ENCODE measurements around the gene TPH1.

The TPH1 gene

DNA sequence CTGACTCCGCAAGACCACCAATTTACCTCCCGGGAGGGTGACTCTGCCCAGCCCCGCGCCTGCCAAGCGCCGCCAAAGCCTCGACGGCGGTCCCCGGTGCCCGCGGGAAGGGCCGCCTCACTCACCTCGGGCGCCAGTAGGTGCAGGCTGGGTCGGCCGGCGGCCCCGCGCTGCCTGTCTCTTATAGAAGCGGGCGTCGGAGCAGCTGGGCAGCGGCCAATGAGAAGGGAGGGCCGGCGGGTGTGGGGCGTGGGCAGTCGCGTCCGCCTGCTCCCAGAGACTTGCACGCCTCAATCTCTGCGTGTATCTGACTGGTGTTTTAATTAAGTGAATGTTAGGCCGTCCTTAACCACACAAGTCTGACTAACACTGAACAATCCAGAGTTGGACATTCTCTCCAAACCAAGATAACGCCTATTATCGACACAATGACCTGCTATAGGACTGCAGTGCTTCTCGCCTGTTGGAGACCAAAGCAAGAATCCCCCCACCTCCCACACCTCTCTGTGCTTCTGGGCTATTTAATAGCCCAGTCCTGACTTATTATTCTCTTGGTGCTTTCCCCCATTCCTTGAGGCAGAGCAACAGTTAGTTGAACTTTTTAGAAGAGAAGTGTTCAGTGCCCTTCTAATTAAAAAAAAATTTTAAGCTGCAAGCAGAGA is at the start of gene TPH1:
TPH1 (minus strand) TSS at position 154 of the 662 bp plus-strand sequence. CDS start 5,507 bp downstream, outside the sequence.
- DNase-seq, result no peak

DNA sequence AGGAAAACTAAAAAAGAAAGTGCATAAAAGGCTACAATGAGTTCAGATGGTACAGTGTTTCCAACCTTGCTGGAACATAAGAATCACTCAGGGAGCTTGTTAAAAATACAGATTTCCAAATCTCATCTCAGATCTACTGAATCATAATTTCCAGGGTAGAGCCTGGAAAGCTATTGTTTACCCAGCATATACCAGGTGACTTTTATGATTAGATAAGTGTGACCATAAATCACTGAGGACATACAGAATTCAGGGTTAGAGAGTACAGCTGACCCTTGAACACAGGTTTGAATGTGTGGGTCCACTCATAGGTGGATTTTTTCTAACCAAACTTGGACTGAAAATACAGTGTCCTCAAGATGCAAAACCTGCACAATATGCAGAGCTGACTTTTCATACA is 47.9 kb upstream of the TPH1 start:
- DNase-seq, result no peak

DNA sequence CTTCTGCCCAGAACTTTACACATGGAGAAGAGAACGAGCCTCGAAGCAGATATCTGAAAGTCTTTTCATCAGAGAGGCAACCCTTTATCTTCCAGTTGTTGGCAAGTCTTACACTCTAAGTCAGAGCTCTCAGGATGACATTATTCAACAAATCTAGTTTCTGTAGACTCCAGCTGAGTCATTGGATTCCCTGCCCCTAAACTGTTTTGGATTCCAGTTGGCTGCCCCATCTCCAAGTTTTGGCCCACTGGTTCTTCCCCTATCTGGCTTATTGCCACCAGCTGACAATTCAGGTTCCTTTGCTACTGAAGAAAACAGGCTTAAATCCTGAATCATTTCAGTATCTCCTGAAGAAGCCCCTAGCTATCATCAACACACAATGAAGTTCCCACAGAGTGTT is 45.7 kb upstream of the TPH1 start:
- DNase-seq, result no peak

DNA sequence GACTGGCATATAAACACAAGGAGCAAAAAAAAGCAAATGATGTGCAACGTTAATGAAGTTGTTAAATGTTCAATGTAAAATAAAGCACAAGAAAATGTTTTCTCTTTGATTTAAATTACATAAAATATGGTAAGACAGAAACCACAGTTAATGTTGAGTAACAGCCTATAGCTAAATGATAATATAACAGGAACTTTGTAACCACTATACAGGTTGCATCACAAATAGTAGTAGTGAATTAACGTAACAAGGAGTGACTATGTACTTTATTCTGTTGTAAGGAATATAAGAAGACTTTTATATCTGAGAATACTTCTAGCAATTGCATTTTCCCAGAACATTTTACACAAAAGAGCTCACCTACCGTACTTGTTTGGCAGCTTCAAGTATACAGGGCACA is 42.9 kb upstream of the TPH1 start:
- DNase-seq, result no peak

DNA sequence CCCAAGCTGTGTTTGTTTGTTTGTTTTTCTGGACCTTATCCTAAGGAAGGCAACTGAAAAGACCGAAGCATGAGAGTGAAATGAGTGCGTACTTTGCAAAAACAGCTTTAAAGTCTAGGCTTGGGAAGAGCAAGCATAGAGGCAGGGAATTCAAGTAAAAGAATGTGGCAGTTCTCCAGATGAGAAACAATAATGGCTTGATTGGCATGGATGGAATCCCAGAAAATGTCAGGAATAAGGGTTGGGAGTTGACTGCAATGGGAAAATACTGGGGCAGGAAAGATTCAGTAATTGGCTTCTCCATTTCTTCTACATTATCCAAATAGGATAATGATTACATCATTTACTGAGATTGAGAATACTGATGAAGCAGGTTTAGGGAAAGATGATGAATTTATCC is 42.3 kb upstream of the TPH1 start:
- DNase-seq, result no peak

DNA sequence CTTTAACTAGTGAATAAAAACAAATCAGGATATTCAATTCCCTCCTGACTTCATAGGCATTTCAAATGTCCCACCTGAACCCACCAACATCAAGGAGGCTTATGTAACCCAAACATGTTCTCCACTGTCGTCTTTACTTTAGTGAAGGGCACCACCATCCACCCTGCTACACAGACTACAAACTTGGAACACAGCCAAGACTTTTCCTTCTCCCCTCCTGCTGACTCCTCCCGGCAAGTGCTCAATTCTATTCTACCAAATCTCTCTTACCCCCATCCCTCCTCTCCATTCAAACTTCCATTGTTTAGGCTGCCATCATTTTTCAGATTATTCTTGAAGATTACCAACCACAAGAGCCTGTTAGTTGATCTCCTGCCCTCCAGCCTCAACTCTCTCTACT is 35.5 kb upstream of the TPH1 start:
- no peak for DNase-seq

DNA sequence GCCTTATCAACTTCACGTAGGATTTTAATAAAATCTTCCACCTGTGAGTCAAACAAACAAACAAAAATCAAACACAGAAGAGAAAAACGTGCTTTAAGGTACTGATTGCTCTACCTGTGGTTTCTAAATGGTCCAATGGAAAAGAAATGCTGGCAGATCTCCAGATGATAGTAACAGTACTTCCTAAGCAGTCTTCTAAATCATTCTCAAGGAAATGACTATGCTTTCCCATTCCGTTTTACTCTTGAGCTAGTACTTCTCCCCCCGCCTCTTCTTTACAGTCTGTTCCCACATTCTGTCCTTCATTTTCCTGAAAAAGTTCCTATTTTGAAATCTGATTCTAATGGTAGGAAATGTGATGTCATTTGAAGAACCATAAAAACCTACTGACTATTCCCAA is 34.4 kb upstream of the TPH1 start:
- DNase-seq, result no peak

DNA sequence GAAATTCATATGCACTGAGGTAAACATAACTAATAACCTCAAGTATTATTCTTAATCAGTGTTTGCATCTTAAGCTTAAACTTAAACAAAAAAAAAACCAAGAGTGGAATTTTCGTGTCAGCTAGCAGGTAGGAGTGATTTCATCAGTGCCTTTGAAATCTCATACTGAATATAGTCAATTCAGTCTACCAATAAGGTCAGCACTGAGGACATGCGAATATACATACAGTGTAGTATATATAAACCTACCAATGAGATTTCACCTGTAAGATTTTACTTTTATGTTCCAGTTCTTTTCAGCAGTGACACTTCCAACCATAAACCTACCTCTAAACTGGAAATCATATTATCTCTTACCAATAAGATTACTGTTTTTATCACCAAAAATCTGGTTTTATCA is 32.8 kb upstream of the TPH1 start:
- DNase-seq, result no peak

DNA sequence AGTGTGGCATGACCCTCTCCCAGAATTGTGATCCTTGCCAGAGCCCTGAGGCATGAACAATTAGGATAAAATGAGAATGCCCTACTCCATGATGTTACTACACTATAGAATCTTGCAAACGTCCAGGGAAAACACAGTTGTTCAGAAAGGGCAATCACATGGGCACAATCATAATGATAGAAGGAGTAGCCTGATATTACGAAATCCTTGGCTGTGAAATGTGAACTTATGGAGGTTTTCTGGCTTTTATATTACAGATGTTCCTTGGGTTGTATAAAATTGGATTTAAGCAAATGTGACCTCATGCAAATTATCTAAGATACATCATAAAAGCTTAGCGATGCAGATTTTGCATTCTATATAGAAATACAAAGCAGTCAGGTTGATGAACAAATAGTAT is 29.4 kb upstream of the TPH1 start:
- DNase-seq, result no peak

DNA sequence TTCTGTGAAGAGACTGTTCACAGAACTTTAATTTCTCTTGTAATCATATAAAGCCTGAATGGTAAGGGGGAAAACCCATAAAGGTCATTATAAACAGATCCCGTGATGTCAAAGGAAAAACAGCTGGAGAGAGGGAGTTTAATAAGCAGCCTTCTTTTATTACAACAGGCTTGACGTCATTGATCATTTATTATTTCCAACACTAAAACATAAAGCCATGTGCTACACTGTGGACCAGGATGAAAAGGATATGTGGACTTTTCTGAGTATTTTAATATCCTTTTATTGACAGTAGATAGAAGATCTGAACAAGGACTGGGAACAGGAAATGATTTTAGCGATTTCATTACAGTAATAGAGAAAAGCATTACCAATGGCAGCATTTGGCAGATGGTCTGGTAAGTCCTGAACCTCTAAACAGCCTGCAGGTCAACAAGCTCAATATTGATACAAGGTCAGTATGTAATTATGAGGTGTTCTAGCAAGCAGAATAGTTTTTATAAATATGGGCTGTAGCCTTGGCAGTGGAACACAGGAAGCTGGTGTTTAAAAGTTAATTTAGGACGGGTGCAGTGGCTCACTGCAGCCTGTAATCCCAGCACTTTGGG is 25.1 kb upstream of the TPH1 start:
- no peak for DNase-seq

DNA sequence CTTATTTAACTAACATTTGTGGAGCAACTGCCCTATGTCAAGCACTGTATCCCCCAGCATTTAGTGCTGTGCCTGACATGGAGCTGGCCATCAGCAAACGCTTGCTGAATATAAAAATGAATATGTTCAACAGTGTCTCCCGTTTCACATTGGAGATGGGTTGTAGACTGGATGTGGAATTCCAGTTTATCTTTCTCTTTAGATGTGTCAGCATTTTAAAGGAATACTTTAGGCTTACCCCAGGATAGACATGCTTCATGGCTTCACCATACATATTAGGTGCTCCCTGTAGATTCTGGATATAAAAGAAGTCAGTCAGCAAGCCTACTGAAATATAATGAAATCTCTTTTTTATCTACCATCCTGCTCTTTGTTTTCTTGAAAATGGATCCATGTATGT is 21.3 kb upstream of the TPH1 start:
- no peak for DNase-seq

DNA sequence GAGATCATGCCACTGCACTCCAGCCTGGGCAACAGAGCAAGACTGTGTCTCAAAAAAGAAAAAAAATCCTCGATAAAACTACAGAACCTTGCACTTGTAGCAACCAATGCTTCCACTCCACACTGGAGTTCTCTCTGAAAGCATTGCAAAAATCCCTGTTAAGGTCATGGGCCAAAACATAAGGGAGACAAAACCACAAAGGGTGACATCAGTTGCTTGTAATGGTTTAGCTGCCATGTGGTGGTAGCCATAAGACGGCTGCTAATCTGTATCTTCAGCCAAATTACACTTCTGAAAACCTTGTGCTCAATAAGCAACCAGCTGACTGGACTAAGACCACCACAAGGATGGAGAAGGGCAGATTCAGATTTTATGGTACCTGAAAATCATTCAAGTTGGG is 20.6 kb upstream of the TPH1 start:
- no peak for DNase-seq

DNA sequence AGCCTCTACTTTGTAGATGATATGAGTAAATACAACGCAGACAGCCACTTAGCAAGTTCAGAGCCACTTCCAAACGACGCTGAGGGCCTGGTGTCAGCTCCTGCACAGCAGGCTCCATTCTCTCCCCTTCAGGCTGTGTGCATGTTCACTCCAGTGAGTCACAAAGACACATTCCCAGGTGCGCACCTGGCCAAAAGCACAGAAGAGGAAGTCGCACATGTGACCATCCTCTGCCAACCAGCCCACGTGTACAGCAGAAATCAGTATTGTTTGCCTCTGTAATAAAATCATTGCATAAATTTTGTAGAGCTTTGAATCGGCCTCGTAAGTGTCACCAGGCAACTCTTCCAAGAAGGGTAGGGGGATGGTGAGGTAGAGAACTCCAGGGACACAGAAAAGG is 19.5 kb upstream of the TPH1 start:
- DNase-seq, result no peak

DNA sequence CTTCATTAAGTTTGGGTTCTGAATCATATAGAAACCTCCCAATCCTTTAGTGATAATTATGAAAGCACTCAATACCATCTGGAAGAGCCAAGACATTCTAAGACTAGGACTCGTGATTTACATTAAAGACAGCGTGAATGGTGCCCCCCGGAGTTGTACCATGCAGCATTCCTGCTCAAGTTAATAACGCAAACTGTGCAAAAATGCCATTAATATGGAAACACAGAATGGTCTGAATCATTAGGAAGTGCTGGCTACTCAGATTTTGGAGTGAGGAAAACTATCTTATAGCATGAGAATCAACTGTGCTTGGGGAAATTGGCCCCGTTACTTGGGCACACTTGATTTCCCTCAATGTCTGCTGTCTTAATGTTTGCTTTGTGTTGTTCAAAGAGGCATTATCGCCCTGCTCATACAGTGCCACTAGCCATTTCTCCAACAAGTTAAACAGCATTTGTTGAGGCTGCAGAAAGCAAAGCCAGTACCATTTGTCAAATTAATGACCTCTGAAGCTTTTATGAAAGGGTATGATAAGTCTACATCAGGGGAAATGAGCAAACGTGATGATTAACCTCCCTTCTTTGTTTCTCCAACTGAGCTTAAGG is 18.5 kb upstream of the TPH1 start:
- no peak for DNase-seq

DNA sequence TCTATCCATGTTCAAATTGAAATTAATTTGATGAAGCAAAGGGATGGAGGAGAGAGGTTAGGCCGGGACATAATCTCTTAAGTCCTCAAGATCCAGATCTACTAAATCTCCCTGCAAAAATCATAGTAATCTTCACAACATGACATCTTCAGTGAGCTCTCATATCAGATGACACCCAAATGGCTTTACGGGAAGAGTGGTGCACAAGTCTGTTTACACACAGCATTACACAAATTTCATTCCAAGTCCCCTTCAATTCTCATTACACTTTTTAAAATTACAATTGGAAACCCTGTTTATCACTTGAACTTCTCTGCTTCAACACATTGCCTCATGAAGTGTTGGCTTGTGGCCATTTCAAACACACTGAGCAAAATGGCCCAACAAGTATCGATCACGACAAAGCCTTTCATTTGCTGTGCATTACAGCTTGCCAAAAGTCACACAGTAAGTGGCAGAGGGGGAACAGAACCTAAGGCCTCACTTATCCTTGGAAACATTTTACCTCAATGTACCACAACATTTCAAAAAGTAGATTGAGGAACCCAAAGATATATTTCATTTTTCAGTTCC is 17.9 kb upstream of the TPH1 start:
- DNase-seq, result no peak

DNA sequence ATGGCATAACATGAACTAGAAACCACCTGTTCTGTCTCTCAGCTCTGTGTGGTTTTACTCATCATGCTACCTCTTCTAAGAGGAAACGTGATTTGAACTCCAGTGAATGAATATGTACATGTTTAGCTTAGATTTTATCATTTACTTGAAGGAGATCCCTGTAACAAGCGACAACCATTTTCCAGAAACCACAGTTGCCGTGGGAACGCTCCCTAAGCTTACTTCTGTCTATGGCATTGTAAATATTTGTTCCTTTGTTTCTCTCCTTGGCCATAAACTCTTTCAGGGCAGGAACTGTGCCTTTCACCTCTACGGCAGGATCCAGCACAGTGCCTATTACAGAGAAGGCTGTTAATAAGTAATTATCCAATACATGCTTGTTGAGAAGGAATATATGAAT is 17.1 kb upstream of the TPH1 start:
- DNase-seq, result no peak

DNA sequence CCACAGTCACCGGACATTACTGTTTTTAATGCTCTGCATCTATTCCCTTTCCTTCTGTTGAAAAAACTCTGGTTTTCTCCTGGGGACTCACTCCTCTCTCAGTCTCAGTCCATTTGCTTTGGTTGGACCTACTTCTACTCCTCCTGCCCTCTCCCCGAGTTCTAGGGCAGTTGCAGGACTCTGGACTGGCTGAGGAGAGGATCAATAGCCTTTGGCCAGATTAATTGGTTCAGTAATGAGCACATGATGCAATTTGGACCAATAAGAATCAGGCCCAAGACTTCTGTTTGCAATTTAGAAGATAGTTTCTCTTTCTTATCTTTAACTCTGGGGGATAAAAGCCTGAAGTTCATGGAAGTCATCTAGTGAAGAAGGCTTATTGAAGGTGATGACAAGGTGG is 15.3 kb upstream of the TPH1 start:
- DNase-seq, result no peak

DNA sequence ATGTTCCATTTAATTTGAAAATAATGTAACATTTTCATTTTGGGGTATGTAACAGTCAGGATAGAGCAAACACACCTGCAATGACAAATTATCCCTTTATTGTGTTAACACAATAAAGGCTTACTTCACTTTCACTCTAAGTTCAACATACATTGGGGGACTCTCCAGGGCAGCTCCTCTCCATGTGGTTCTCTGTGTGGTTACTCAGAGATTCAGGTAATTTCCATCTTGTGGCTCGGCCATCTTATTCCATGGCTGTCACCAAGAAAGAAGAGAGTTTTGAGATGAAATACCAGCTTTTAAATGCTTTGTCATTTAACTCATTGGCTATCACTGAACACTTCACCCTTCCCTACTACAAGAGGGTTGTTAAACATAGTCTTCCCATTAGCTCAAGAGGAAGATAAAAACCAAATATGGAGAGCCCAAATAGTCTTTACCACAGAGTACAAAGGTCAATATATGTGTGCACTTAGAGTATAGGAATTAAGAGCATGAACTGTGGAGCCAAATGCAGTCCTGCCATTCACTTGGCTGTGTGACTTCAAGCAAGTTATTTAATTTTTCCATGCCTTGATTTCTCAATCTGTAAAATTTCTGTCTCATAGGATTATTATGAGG is 10.6 kb upstream of the TPH1 start:
- DNase-seq, result no peak

DNA sequence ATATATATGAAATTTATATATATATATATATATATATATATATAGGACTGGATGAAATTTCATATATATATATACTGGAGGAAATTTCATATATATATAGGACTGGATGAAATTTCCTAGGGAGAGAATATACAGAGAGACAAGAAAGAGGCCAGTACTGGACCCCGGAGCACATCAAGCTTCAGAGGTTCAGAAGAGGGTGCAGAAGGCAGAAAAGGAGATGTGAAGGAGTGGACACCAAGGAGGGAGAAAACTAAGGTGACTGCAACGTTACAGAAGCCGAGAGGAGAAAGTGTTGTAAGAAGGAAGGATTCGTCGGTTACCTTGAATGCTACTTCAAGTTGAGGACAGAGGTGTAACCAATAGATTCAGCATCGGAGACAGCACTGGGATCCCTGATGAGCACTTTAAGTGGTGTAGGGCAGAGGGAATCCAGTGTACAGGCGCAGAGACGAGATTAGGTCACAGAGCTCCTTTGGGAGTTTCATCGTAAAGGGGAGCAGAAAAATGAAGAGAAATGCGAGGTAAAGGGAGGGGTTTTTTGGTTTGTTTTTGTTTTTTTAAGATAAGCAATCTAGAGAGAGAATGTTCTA is 8.5 kb upstream of the TPH1 start:
- DNase-seq, result no peak

DNA sequence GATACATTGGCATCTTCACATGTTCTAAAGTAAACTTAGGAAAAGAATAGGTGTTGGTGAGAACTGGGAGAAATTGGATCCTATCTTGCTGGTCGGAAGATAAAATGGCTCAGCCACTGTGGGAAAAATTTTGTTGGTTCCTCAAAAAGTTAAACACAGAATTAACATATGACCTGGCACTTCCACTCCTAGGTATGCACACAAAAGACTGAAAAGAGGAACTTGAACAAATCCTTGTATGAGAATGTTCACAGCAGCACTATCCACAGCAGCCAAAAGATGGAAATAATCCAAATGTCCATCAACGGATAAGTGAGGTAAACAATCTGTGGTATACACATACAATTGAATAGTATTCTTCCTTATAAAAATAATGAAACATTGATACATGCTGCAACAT is 4.8 kb upstream of the TPH1 start:
- DNase-seq, result no peak

DNA sequence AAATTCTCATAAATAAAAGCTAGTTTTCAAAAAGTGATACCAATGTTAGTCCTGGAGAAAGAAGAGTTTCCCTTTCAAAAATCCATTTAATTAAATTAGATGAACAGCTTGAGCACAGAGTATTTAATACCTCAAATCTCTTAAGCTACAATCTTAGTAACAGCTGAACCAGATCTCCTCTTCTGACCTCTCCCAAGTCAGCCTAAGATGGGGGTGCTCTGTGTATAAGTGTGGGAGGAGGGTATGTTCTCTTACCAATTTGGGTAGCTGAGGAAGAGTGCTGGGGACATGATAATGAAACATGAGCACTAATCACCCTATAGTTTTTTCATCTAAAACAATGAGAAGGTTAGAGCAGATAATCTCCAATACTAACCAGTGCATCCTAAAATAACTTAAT is 9.6 kb downstream of the TPH1 start:
- DNase-seq, result no peak

DNA sequence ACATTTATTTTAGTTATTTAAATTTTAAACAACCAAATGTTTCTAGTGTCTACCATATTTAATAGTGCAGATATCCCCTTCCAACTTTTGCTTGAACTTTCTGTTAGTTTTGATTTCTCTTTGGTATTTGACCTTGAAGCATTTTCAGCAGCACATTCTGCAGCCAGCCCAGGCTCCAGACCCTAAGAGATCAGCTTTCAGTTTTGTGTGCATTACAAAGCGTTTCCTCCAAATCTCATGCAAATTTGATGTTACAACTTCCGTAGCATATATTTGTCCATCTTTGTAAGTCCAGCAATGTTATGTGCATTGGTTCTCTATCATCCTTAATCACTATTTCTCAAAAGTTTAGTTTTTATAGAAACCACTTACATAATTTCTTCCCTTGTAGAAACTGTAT is 18.6 kb downstream of the TPH1 start:
- no peak for DNase-seq

DNA sequence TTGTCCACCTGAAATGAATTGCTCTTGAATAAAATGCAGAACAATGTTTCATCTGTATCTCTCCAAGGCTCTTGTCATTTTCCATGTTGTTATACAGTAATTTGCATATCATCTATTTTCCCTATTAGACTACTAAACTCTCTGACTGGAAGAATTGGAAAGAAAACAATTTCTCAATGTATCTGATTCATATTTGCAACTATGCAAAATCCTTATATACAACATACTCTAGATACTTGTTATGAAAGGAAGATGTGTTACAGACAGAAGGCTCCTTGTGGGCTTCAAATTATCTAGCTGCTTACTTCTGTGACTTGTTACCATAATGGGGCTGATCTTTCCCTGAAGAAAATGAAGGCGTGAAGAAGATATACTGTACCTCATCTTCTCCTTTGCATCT is 23.6 kb downstream of the TPH1 start:
- DNase-seq, result no peak

DNA sequence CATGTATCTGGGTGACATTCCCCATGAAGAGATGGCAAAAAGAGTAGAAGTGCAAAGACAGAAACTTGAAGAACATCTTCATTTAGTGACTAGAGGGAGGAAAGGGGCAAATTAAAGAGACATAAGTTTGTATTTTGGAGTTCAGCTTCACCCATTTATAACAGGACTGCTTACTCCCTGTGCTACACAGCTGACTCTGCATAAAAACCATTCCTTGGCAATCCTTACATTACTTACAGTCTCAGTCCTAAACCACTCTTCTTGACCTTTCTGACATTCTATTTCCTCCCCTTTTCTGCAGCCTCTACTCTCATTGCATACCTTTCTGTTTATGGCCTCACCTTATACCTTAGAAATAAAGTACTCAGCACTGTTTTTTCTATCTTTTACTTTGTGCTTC is 26.4 kb downstream of the TPH1 start:
- DNase-seq, result no peak
